Stimulated activated naive CD8-positive, alpha-beta T cell treated with anti-CD3 and anti-CD28 coated beads, Interleukin-15, amount 100 ng/mL, for 72 hours (primary cell): ENCODE data around the gene RGL1.

Source experiments
- ATAC-seq: fragments of 150-1000 bp; cut with Tn5 transposase; 2 replicates; pipeline ENCODE4 v1.10.0; 2021; ENCODE audit warnings: mild to moderate bottlenecking, moderate library complexity
- DNase-seq, 2 donors: peaks; one replicate each; pipeline ENCODE4 v3.0.0; 2021 to 2022
- H3K27ac Mint-ChIP-seq, 2 donors: one replicate each; pipeline ENCODE4 v1.8.0; 2022; ENCODE audit warnings: mild to moderate bottlenecking in 2 of 2, mixed read lengths in 2 of 2, moderate library complexity in 2 of 2
- H3K27me3 Mint-ChIP-seq: one replicate; pipeline ENCODE4 v1.8.0; 2022; ENCODE audit warnings: mixed read lengths
- H3K4me1 Mint-ChIP-seq: one replicate; pipeline ENCODE4 v1.8.0; 2022; ENCODE audit warnings: mild to moderate bottlenecking, mixed read lengths
- H3K4me3 Mint-ChIP-seq, 2 donors: one replicate each; pipeline ENCODE4 v1.8.0; 2022; ENCODE audit warnings: mild to moderate bottlenecking in 2 of 2, mixed read lengths in 2 of 2, moderate library complexity in 1 of 2
- H3K9me3 Mint-ChIP-seq, 2 donors: one replicate each; pipeline ENCODE4 v1.8.0; 2022; ENCODE audit warnings: mixed read lengths in 2 of 2

RGL1 gene

DNA sequence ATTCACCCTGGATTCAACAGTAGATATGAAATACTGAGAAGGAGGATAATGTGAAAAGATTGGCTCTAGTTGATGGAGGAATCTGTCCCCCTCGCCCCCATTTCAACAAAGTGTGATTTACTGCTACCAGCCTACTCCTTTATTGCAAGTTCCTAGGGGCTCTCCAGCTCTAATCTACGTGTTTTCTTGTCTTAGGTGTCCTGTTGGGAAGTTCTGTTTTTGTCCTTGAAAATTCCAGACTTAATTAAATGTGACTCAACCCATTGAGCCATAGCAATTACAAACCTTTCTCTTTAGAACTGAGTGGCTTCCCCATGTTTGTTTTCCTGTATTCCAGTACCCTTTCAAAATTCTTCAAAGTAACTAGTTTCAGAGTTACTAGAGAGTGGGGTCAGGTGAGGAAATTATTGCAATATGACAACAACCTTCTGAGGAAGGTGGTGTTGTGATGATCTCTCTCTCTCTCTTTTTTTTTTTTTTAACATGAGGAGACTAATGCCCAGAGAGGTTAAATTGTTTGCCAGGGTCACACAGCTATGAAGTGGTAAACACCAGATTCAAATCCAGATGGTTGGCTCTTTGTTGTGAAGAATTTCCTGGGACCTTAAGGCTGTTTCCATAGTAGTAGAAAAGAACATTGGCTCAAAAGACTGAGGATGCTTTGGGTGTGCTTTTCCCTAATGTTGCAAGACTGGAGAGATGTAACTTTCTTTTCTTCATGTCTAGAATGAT, 3.5 kb downstream of the RGL1 start:
- ATAC-seq, result no peak
- H3K9me3 Mint-ChIP-seq, result no peaks in the 10 kb centered on the region
- H3K27me3 Mint-ChIP-seq, result peaks cover 51% of the 10 kb centered on the region
- H3K4me1 Mint-ChIP-seq, result peaks cover 27% of the 10 kb centered on the region
- DNase-seq, result no peak
- no peak overlapping the region for H3K4me3 Mint-ChIP-seq
- no peak overlapping the region for H3K27ac Mint-ChIP-seq

DNA sequence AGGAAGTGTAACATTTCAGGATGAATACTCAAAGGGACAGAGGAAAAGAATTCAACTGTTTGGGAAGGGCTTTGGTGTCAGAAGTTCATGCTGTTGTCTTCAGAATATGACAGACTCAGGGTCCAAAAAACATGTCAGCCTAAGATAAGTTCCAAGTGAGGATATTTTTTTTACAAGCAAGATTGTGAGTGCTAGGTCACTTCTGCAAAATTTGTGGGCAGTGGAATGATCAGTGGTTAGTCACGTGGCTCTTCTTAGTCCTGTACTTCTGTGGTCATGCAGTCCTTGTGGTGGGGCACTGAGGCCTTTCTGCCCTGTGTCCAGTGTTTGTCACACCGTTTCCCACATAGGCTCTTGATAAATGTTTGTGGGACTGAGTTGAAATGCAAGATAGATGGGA, 5.2 kb downstream of the RGL1 start:
- H3K4me1 Mint-ChIP-seq, result peaks cover 25% of the 10 kb centered on the region
- no peak for ATAC-seq
- no peak overlapping the region for H3K27ac Mint-ChIP-seq
- DNase-seq, result no peak
- peaks cover 35% of the 10 kb centered on the region for H3K27me3 Mint-ChIP-seq
- no peaks in the 10 kb centered on the region for H3K9me3 Mint-ChIP-seq
- H3K4me3 Mint-ChIP-seq, result no peak overlapping the region

DNA sequence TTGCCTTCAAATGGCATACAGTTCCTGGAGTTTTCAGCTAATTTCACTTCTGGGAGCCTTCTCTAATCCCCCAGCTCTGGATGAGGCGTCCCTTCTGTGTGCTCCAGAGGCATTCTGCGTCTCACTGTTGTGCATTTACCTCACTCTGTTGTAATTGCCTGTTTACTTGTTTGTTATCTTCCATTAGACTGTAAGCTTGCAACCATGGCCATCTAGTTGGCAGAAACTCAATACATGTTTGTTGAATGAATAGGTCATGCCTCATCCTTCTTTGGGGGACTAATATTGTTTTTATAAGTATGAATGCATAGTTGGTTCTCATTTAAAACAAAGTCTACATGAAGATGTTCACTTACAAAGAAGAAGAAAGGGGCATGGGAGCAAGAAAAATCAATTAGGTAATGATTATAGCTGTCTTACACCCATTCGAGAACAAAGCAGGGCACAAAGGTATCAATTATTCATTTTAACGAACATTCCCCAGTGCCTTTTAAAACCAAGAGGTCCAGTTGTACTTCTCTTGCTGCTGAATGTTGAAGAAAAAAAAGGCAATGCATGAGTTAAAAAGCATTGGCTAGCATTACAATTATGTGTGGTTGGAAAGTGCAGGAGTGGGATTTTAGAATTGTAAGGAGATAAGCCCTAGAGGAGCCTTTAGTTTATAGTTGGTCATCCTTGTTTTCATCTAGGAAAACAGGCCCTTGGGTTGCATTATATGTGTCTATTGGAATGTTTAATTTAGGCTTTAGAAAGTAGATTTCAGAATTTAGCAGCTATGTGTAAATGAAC, 6.0 kb downstream of the RGL1 start:
- peaks cover 29% of the 10 kb centered on the region for H3K27me3 Mint-ChIP-seq
- peaks cover 19% of the 10 kb centered on the region for H3K4me1 Mint-ChIP-seq
- ATAC-seq (no peak), DNase-seq (no peak)
- no peak overlapping the region for H3K4me3 Mint-ChIP-seq
- H3K9me3 Mint-ChIP-seq, result no peaks in the 10 kb centered on the region
- no peak overlapping the region for H3K27ac Mint-ChIP-seq

DNA sequence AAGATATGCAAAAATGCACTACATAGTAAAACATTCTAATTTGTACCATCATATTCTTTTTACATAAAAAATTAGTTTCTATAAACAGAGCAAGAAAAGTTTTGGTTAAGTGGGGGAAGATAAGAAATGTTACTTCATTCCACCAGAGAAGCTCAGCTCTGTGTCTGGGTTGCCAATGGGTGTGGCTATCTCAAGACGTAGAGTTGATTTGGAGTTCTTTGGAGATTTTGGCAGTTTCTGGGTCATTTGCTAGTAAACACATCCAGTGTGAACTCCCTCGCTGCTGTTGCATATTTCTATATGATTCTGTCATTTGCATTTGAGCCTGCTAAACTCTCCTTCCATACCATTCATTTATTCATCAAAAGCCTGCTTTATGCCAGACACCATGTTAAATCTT, 7.2 kb downstream of the RGL1 start:
- DNase-seq (no peak), ATAC-seq (no peak)
- H3K9me3 Mint-ChIP-seq, result no peaks in the 10 kb centered on the region
- no peak overlapping the region for H3K27ac Mint-ChIP-seq
- no peak overlapping the region for H3K4me3 Mint-ChIP-seq
- peaks cover 9% of the 10 kb centered on the region for H3K4me1 Mint-ChIP-seq
- peaks cover 18% of the 10 kb centered on the region for H3K27me3 Mint-ChIP-seq

DNA sequence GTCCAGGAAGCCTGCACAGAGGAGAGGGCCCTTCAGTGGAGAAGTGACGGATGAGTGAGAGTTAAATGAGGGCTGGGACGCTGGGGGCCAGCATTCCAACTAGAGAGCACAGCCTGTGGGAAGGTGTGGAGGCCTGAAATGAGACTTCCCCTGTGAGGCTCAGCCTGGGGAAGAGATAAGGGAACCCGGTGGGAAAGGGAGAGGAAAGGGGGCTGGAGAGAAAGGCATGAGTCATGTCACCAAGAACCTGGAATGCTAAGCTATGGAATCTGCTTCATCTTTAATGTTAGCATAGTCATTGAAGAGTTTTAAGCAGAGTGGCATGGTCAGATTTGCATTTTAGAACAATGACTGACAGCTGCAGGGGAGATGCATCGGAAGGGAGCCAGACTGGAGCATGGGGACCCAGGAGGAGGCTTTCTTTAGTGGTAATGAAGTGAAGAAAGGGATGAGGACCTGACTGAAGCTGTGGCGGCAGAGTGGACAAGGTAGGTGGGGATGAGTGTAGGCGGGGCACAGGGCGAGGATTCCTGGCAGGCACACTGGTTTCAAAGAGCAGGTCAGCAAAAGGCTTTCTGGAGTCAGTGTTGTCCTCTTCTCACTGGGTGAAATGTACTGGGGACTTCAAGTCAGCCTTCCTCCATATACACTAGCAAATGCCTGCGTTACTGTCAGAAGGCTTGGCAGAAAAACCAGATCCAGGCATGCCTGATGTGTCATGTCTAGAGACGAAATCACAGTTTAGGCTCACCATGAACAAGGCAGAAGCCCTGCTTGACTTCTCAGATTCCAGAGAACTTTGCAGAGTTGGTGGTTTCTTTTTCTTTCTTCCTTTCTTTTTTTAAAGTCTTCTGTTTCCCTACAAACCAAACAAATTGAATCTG, 8.0 kb downstream of the RGL1 start:
- no peak overlapping the region for H3K4me3 Mint-ChIP-seq
- H3K27me3 Mint-ChIP-seq, result peaks cover 11% of the 10 kb centered on the region
- H3K27ac Mint-ChIP-seq, result no peak overlapping the region
- no peak for DNase-seq
- peaks cover 7% of the 10 kb centered on the region for H3K4me1 Mint-ChIP-seq
- no peaks in the 10 kb centered on the region for H3K9me3 Mint-ChIP-seq
- no peak for ATAC-seq

DNA sequence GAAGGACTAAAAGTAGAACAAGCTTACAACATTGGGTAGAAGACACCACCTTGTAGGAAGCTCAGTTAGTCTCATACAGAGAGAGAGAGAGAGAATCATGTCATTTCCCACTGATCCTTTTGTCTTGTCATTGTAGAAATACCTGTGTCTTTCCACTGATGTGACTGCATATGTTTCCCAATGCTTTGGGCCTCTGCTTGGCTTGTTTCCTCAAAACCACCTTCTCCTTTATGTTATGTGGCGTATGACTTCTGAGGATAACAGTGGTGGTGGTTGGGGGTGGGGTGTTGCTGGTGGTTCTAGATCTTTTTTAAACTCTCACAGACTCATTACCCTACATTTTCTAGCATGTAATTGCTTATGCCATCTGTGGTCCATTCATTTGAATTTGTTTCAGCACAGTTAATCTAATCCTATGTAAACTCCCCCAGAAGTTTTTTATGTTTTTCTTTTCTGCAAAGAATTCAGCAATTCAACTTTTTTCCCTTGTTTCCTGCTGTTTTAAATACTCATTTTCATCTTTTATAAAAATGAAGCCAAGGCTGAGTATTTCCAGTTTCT, 9.3 kb downstream of the RGL1 start:
- no peaks in the 10 kb centered on the region for H3K4me1 Mint-ChIP-seq
- H3K27ac Mint-ChIP-seq, result no peak overlapping the region
- H3K4me3 Mint-ChIP-seq, result no peak overlapping the region
- ATAC-seq (no peak), DNase-seq (no peak)
- H3K9me3 Mint-ChIP-seq, result no peaks in the 10 kb centered on the region
- no peaks in the 10 kb centered on the region for H3K27me3 Mint-ChIP-seq

DNA sequence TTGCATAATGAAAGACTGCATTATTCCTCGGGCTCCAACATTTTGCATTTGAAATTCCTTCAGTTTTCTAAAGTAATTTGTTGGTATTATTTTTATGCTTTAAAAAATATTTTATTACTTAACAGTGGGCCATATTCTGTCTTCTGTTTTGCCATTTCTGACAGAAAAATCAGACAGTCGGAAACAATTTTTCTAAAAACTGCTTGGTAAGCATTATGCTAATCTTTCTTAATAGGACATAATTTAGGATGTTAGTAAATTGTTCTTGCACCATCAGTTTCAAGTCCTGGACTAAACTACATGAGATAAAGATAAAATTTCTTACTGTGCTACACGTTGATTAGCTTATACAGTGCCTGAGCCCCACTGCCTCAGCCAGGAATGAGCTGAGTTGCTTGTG, 11.2 kb downstream of the RGL1 start:
- Mint-ChIP-seq H3K9me3 (no peaks in the 10 kb centered on the region), H3K27ac (no peak overlapping the region), H3K27me3 (no peaks in the 10 kb centered on the region), H3K4me1 (no peaks in the 10 kb centered on the region), H3K4me3 (no peak overlapping the region)
- DNase-seq (no peak), ATAC-seq (no peak)

DNA sequence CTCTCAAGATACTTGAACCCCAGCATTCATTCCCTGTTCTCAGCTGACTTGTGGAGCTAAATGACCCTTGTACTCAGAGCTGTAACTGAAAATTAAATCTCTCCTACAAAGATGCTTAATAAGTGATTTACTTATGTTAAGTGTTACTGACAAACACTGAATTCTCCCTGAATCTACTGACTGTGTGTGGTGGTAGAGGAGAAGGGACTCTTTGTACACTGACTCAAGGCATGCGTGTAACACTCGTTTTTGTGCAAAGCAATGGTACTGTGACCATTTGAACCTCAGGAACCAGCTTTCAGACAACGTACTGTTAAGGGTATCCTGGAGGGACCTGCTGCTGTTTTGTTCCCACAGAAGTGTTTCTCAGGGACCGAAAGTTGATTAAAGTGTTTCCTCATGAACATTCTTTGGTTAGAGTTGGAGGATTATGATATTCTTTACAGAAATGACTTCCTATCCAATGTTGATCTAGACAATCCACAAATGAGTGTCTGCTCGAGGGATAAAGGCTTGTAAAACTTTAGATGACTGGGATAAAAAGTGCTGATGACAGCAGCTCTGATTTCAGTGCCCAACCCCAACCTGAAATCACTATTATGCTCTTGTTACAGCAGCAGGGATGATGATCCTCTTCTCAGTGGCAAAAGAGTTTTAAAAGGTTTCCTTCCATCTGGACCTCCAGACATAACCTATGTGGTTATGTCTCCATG, 12.8 kb downstream of the RGL1 start:
- ATAC-seq (no peak), DNase-seq (no peak)
- H3K4me3 Mint-ChIP-seq, result no peak overlapping the region
- no peaks in the 10 kb centered on the region for H3K27me3 Mint-ChIP-seq
- H3K4me1 Mint-ChIP-seq, result no peaks in the 10 kb centered on the region
- no peaks in the 10 kb centered on the region for H3K9me3 Mint-ChIP-seq
- no peak overlapping the region for H3K27ac Mint-ChIP-seq

DNA sequence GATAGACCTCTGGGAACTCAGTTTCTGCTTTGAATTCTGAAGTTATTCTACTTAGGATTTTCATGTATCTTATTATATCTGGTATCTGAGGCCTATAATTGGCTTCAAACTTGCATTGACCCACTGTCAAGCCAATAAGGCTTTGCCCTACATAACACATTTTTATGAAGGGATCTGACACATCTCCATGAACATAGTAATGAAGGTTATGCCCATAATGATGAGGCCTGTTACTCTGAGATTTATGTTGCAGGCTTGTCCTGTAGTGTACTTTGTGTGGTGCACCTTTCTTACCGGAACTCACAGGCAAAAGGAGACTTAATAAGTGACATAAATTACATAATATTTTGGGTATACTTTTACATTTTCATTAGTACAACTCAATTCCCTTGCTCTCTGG, 14.1 kb downstream of the RGL1 start:
- Mint-ChIP-seq H3K27ac (no peak overlapping the region), H3K4me1 (no peaks in the 10 kb centered on the region), H3K27me3 (no peaks in the 10 kb centered on the region), H3K9me3 (no peaks in the 10 kb centered on the region), H3K4me3 (no peak overlapping the region)
- DNase-seq, result no peak
- no peak for ATAC-seq

DNA sequence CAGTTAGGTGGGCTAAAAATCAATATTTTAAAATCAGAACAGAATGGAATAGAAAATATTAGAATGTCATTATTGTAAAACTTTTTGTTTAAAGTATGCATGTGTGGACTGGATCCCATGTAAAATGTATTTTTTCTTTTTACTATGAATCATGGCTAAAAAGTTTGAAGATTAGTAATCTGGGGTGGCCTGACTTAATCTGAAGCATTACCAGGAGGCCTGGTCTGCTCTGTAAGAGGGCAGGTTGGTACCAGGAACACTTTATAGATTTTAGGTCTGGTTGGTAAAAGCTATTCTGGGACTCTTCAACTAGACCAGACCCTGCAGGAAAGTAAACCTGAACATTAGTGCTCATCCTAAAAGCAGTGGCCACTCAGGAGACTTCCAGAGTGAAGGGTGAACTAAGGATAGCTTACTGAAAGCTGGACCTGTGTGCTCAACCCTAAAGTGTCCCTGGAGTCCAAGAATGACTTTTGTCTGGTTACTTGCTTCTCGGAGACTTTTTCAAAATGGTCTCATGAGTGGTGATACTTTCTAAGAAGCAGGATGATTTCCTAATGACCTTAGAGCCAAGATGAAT, 16.5 kb downstream of the RGL1 start:
- DNase-seq (no peak), ATAC-seq (no peak)
- no peak overlapping the region for H3K27ac Mint-ChIP-seq
- no peaks in the 10 kb centered on the region for H3K9me3 Mint-ChIP-seq
- H3K4me3 Mint-ChIP-seq, result no peak overlapping the region
- H3K4me1 Mint-ChIP-seq, result no peaks in the 10 kb centered on the region
- no peaks in the 10 kb centered on the region for H3K27me3 Mint-ChIP-seq

DNA sequence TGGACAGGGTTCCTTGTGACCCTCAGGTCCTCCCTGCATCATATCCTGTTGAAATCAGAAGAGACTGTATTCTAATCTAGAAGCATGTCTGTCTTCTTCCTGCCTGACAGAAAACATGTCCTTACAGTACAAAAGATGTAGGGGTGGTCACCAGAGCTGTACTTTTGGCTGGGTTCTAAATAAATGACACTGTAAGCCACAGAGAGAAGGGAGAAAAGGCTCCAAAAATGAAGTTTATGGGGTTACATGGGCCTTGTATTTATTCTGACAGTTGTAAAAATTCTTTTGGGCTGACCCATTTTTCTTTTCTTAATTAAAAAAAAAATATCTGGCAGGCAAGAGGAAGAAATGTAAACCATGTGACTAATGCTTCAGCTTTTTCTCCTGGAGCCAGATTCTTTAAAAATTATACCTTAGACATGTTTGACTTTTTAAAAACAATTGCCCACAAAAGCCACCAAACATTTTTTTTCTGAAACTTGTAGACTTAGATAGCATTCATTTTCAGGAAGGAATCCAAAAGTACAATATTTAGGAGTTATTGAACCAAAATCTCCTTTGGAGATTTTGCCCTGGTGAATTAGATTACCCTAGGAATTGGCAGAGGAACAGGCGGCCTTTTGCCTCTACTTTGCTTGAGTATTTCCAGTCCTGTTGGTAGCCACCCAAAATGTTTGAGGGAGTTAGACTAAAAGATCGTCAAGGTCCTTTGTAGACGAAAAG, 17.1 kb downstream of the RGL1 start:
- Mint-ChIP-seq H3K9me3 (no peaks in the 10 kb centered on the region), H3K27me3 (no peaks in the 10 kb centered on the region), H3K4me3 (no peak overlapping the region), H3K27ac (no peak overlapping the region), H3K4me1 (no peaks in the 10 kb centered on the region)
- ATAC-seq, result no peak
- DNase-seq, result no peak

DNA sequence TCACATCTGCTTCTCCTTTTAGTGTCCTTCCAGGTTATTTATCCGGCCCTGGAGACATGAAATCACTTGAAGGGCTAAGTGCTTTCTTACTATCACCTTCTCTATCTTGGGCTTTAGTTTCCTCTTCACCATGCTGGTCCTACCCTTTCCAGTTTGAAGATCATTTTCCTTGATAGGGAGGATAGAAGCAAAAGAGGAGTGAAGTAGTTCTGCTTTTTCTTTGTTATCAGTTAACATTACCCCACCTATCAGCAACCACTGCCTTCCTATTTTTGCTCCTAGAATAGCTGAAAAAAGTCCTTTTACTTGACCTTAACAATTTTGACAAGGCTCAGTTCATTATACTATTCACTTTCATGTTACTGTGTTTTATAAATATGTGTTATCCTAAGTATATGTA, 19.4 kb downstream of the RGL1 start:
- H3K27ac Mint-ChIP-seq, result no peak overlapping the region
- H3K9me3 Mint-ChIP-seq, result no peaks in the 10 kb centered on the region
- H3K4me3 Mint-ChIP-seq, result no peak overlapping the region
- H3K4me1 Mint-ChIP-seq, result no peaks in the 10 kb centered on the region
- H3K27me3 Mint-ChIP-seq, result no peaks in the 10 kb centered on the region
- DNase-seq, result no peak
- ATAC-seq, result no peak

DNA sequence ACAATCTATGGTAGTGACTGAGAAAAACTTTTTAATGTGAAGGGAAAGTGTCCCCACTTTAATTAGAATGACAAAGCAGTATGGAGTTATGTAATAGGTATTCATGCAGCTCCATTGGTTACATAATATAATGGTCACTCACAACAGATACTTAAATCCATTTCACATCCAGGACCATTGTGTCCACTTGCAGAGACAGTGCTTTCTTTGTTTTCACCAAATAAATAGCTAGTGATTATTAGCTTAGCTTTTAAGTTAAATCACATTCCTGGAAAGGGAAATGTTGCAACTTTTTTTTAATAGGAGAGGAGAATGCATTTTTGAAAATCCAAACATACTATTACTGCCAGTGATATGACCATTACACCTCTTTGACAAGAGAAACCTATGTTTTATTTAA, 22.9 kb downstream of the RGL1 start:
- no peaks in the 10 kb centered on the region for H3K9me3 Mint-ChIP-seq
- DNase-seq, result no peak
- no peak for ATAC-seq
- H3K27me3 Mint-ChIP-seq, result no peaks in the 10 kb centered on the region
- H3K27ac Mint-ChIP-seq, result no peak overlapping the region
- no peaks in the 10 kb centered on the region for H3K4me1 Mint-ChIP-seq
- H3K4me3 Mint-ChIP-seq, result no peak overlapping the region

DNA sequence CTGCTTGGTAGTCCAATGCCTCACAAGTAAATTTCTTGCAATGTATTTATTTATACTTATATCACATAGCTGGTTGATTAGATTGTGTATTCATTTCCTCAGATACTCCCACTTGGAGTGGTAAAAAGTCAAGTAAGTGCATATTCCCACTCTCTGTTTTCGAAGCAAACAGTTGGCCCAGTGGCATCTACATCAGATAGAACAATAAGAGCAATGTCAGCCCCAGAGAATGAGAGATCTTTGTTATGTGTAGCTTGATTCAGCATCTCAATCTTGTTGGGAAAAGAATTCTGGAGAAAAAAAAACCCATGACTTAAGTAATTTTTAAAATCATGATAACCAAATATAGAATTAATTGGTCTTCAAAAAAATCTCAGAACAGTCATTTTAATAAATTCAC, 25.5 kb downstream of the RGL1 start:
- H3K4me3 Mint-ChIP-seq, result no peak overlapping the region
- no peaks in the 10 kb centered on the region for H3K9me3 Mint-ChIP-seq
- H3K27me3 Mint-ChIP-seq, result no peaks in the 10 kb centered on the region
- H3K4me1 Mint-ChIP-seq, result no peaks in the 10 kb centered on the region
- no peak overlapping the region for H3K27ac Mint-ChIP-seq
- DNase-seq (no peak), ATAC-seq (no peak)
